Measurements from ENCODE around the gene PNLIPRP3. TPM values are rescaled to one million over a fixed set of nuclear protein-coding genes. Genes with fewer than 3 reads are reported as not detected.

Gene PNLIPRP3
- total and polyA plus RNA-seq, 2 of the 8 experiments (the other 6 are each of a cell fraction or from before 2014, with no cell fraction given): not detected

DNA sequence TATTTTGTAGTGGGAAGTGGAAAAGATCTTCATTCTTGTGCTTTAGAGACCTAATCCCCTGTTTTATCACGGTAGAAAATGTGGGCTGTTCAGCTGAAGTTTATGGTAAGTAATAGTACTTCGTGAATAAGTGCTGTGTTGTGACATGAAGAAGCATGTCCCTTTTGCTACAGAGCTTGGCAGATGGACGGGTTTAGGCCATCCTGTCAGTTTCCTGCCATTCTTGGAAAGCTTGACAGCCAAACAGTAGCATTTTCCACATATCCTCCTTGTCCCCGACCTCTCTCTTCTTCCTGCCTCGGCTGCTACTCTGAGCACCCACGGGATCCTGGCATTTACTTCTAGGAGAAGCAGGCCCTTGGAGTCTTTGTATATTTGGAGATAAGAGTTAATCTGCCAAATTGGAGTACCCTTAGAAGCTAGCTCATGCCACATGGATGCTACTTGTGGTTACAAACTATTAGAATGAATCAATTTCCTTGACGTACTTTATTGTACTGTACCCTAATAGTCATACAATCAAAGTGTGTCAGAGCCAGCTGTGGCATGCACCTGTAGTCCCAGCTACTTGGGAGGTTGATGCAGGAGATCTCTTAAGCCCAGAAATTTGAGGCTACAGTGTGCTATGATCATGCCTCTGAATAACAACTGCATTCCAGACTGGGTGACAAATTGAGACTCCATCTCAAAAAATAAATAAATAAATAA lies 39.2 kb downstream of the PNLIPRP3 start:
- 87% methylated on average over 7 of the region's 7 CpGs; no CpG with 5 or more reads in 1 of the 2 experiments for WGBS, 2 experiments (ENCODE audit: extremely low coverage in 1 of 2, insufficient coverage in 1 of 2, insufficient read length in 1 of 2, insufficient replicate concordance in 2 of 2, low coverage in 1 of 2, low lambda C conversion rate in 2 of 2, missing lambda C conversion rate in 1 of 2)
- Histone ChIP-seq H3K9ac (replicated peaks in 1 of 4; ENCODE audit: extremely low read depth in 1 of 4, low read depth in 3 of 4, low read length in 3 of 4) (no peak overlapping the region), H3K56ac (replicated peaks; ENCODE audit: insufficient read length, low read depth, low read length) (no peak overlapping the region), H2BK12ac (ENCODE audit: low read depth, low read length) (no peak overlapping the region), H3K4me1 (replicated peaks in 1 of 4; ENCODE audit: control insufficient read depth in 3 of 4, insufficient read depth in 4 of 4, low read length in 3 of 4) (no peaks in the 10 kb centered on the region; a peak in 1 of 7 replicates), H2AK5ac (ENCODE audit: low read depth, low read length) (no peak overlapping the region), H2AFZ (ENCODE audit: low read length) (peak overlapping the region; percentile 96), H3K79me2 (ENCODE audit: control insufficient read depth in 1 of 2, insufficient read depth in 2 of 2, low read length in 2 of 2) (no peaks in the 10 kb centered on the region), H3K18ac (ENCODE audit: extremely low read depth, low read length) (no peak overlapping the region), H3K36me3 (ENCODE audit: control insufficient read depth in 2 of 4, insufficient read depth in 4 of 4, low read length in 3 of 4) (no peaks in the 10 kb centered on the region), H3K23ac (ENCODE audit: insufficient read length) (no peak overlapping the region), H2BK120ac (replicated peaks; ENCODE audit: low read depth, low read length) (no peak overlapping the region), H2BK20ac (ENCODE audit: low read length) (no peak overlapping the region), H3K4me3 (ENCODE audit: extremely low read depth in 1 of 4, insufficient read depth in 2 of 4, low read depth in 3 of 4, low read length in 4 of 4) (no peak overlapping the region), H4K91ac (replicated peaks; ENCODE audit: insufficient read length, low read length) (no peak overlapping the region), H3K4ac (replicated peaks; ENCODE audit: insufficient read length, low read depth, low read length) (no peak overlapping the region), H3K27ac (ENCODE audit: low read depth, low read length) (no peak overlapping the region), H3K4me2 (ENCODE audit: insufficient read depth in 1 of 2, low read depth in 2 of 2, low read length in 2 of 2) (no peak overlapping the region), H3K79me1 (ENCODE audit: low read depth, low read length) (no peaks in the 10 kb centered on the region), H4K20me1 (replicated peaks in 1 of 2; ENCODE audit: control insufficient read depth in 1 of 2, insufficient read depth in 2 of 2, low read length in 2 of 2) (no peaks in the 10 kb centered on the region), H3K14ac (ENCODE audit: insufficient read length) (no peak overlapping the region), H2BK15ac (ENCODE audit: low read length) (no peak overlapping the region), H3K9me3 (ENCODE audit: insufficient read depth in 2 of 2, low read depth in 1 of 2, low read length in 1 of 2) (no peaks in the 10 kb centered on the region), H3K27me3 (replicated peaks in 1 of 4; ENCODE audit: control insufficient read depth in 3 of 4, extremely low read depth in 1 of 4, insufficient read depth in 3 of 4, low read length in 3 of 4) (no peaks in the 10 kb centered on the region), H4K8ac (ENCODE audit: extremely low read depth, insufficient read depth, low read length) (no peak overlapping the region), H2BK5ac (ENCODE audit: low read depth, low read length) (no peak overlapping the region), H3K23me2 (ENCODE audit: low read depth, low read length) (no peaks in the 10 kb centered on the region), H4K5ac (ENCODE audit: insufficient read length, low read depth, low read length) (no peak overlapping the region)
- ChIA-PET POLR2A (ENCODE audit: partially characterized antibody) (no interaction called here), CTCF (ENCODE audit: partially characterized antibody) (interaction anchor here (0.5 to 1.6 kb wide), 5 partner anchors 21 to 606 kb away, joined by 3 to 6 read pairs (median 5); no protein-coding TSS in a partner anchor)
- no peak for TF ChIP-seq SIX5 (IDR thresholded peaks at IDR 0.05; ENCODE audit: low read depth, low read length)
- FAIRE-seq (no peak), DNase-seq (ENCODE audit: low read depth in 1 of 2, low spot score in 2 of 2) (no peak)
